Mesendoderm (in vitro differentiated cells): ENCODE data around the gene PFKL.

Experiments
- DNase-seq: peaks from one replicate; pipeline ENCODE4 v3.0.0; 2013
- H2AK5ac ChIP-seq: 2 replicates; pipeline ENCODE4 v1.6.1; 2013; ENCODE audit warnings: low read length, inconsistent platforms
- H2BK120ac ChIP-seq: 2 replicates; pipeline ENCODE4 v1.6.1; 2013; ENCODE audit warnings: low read depth, mild to moderate bottlenecking, low read length, moderate library complexity, mixed read lengths
- H2BK15ac ChIP-seq: replicated peaks from 2 replicates; pipeline ENCODE4 v1.6.1; 2013; ENCODE audit warnings: low read depth, mild to moderate bottlenecking, moderate library complexity
- H2BK5ac ChIP-seq: 2 replicates; pipeline ENCODE4 v1.6.1; 2013; ENCODE audit warnings: low read length, inconsistent platforms
- H3K18ac ChIP-seq: 2 replicates; pipeline ENCODE4 v1.6.1; 2013; ENCODE audit warnings: mild to moderate bottlenecking, low read length, mixed read lengths
- H3K23ac ChIP-seq: one replicate; pipeline ENCODE4 v1.6.1; 2013; ENCODE audit warnings: low read length
- H3K27ac ChIP-seq: 2 replicates; pipeline ENCODE4 v1.5.1; 2013; ENCODE audit warnings: low read depth, mild to moderate bottlenecking, inconsistent platforms, low read length, moderate library complexity
- H3K27me3 ChIP-seq: 2 replicates; pipeline ENCODE4 v1.6.1; 2013; ENCODE audit warnings: low read length, control low read depth, mild to moderate bottlenecking, inconsistent platforms; ENCODE audit not compliant: insufficient read depth, poor library complexity
- H3K36me3 ChIP-seq: 2 replicates; pipeline ENCODE4 v1.6.1; 2013; ENCODE audit warnings: low read length, inconsistent platforms; ENCODE audit not compliant: control insufficient read depth, insufficient read depth
- H3K4ac ChIP-seq: one replicate; pipeline ENCODE4 v1.6.1; 2013; ENCODE audit warnings: low read depth, mild to moderate bottlenecking, low read length, moderate library complexity
- H3K4me1 ChIP-seq: 2 replicates; pipeline ENCODE4 v1.6.1; 2013; ENCODE audit warnings: low read depth, low read length, inconsistent platforms; ENCODE audit not compliant: control insufficient read depth
- H3K4me2 ChIP-seq: 2 replicates; pipeline ENCODE4 v1.6.1; 2013; ENCODE audit warnings: low read length
- H3K4me3 ChIP-seq: 2 replicates; pipeline ENCODE4 v1.5.1; 2013; ENCODE audit warnings: mild to moderate bottlenecking, low read length
- H3K56ac ChIP-seq: one replicate; pipeline ENCODE4 v1.6.1; 2013; ENCODE audit warnings: low read length
- H3K79me1 ChIP-seq: 2 replicates; pipeline ENCODE4 v1.6.1; 2013; ENCODE audit warnings: low read length, inconsistent platforms
- H3K79me2 ChIP-seq: 2 replicates; pipeline ENCODE4 v1.6.1; 2013; ENCODE audit warnings: mild to moderate bottlenecking, low read length; ENCODE audit not compliant: control insufficient read depth, insufficient read depth
- H3K9ac ChIP-seq: 2 replicates; pipeline ENCODE4 v1.6.1; 2013; ENCODE audit warnings: low read length, inconsistent platforms
- H4K5ac ChIP-seq: one replicate; pipeline ENCODE4 v1.6.1; 2013; ENCODE audit warnings: low read length
- H4K8ac ChIP-seq: one replicate; pipeline ENCODE4 v1.6.1; 2013; ENCODE audit warnings: low read depth, mild to moderate bottlenecking, control low read depth, low read length, moderate library complexity
- WGBS: extraction: QIAGEN DNeasy Blood & Tissue Kit; methylation state at CpG from one replicate; pipeline ENCODE4 v1.1.7; 2013; ENCODE audit warnings: low lambda C conversion rate, missing lambda C conversion rate; ENCODE audit not compliant: insufficient coverage; ENCODE audit errors: extremely low coverage; 5-methylcytosine and 5-hydroxymethylcytosine counted together

Gene PFKL

GRCh38 chr21:44291936-44292811 is 7.7 kb upstream of the PFKL start:
- no peak overlapping the region for H3K18ac ChIP-seq
- H3K27me3 ChIP-seq: no peaks in the 10 kb centered on the region
- H3K4me3 ChIP-seq: no peak overlapping the region
- H3K4ac ChIP-seq: no peak overlapping the region
- H2BK15ac ChIP-seq: no peak overlapping the region
- no peak overlapping the region for H3K56ac ChIP-seq
- no peaks in the 10 kb centered on the region for H3K36me3 ChIP-seq
- no peak overlapping the region for H3K27ac ChIP-seq
- DNase-seq: no peak
- no peaks in the 10 kb centered on the region for H3K79me2 ChIP-seq
- H3K79me1 ChIP-seq: no peaks in the 10 kb centered on the region
- H3K9ac ChIP-seq: no peak overlapping the region
- no peak overlapping the region for H3K4me2 ChIP-seq
- no peaks in the 10 kb centered on the region for H3K4me1 ChIP-seq
- H3K23ac ChIP-seq: no peak overlapping the region
- H4K8ac ChIP-seq: no peak overlapping the region
- no peak overlapping the region for H4K5ac ChIP-seq
- no CpG with 5 or more reads among the region's 25 CpGs for WGBS
- no peak overlapping the region for H2AK5ac ChIP-seq
- H2BK120ac ChIP-seq: no peak overlapping the region
- no peak overlapping the region for H2BK5ac ChIP-seq

- H3K79me1 ChIP-seq: no peaks in the 10 kb centered on the region
- H3K27ac ChIP-seq: no peak overlapping the region
- no peak overlapping the region for H2BK120ac ChIP-seq
- WGBS: no CpG with 5 or more reads among the region's 15 CpGs
- no peak overlapping the region for H3K4me3 ChIP-seq
- no peaks in the 10 kb centered on the region for H3K27me3 ChIP-seq
- no peak overlapping the region for H4K5ac ChIP-seq
- H3K79me2 ChIP-seq: no peaks in the 10 kb centered on the region
- no peak overlapping the region for H2AK5ac ChIP-seq
- no peak overlapping the region for H3K4ac ChIP-seq
- no peak overlapping the region for H3K23ac ChIP-seq
- no peak overlapping the region for H4K8ac ChIP-seq
- no peaks in the 10 kb centered on the region for H3K36me3 ChIP-seq
- DNase-seq: no peak
- H3K4me1 ChIP-seq: no peaks in the 10 kb centered on the region
- H3K56ac ChIP-seq: no peak overlapping the region
- no peak overlapping the region for H3K9ac ChIP-seq
- H3K4me2 ChIP-seq: no peak overlapping the region
- H3K18ac ChIP-seq: no peak overlapping the region
- H2BK15ac ChIP-seq: no peak overlapping the region
- H2BK5ac ChIP-seq: no peak overlapping the region
Observed at GRCh38 chr21:44292812-44293195, 7.0 kb upstream of the PFKL start.

- Histone ChIP-seq H3K4ac (no peak overlapping the region), H2BK15ac (no peak overlapping the region), H2AK5ac (no peak overlapping the region), H2BK120ac (no peak overlapping the region), H3K4me3 (no peak overlapping the region), H4K8ac (no peak overlapping the region), H3K79me1 (no peaks in the 10 kb centered on the region), H3K4me1 (no peaks in the 10 kb centered on the region), H3K23ac (no peak overlapping the region), H3K27ac (no peak overlapping the region), H3K27me3 (no peaks in the 10 kb centered on the region), H3K9ac (no peak overlapping the region), H3K79me2 (no peaks in the 10 kb centered on the region), H3K36me3 (no peaks in the 10 kb centered on the region), H3K56ac (no peak overlapping the region), H4K5ac (no peak overlapping the region), H3K4me2 (no peak overlapping the region), H3K18ac (no peak overlapping the region), H2BK5ac (no peak overlapping the region)
- no CpG with 5 or more reads among the region's 33 CpGs for WGBS
- no peak for DNase-seq
Observed at GRCh38 chr21:44293551-44294231, 6.2 kb upstream of the PFKL start.

GRCh38 chr21:44294391-44295162 is 5.3 kb upstream of the PFKL start:
- no peak for DNase-seq
- no peak overlapping the region for H2BK5ac ChIP-seq
- no peaks in the 10 kb centered on the region for H3K36me3 ChIP-seq
- no peaks in the 10 kb centered on the region for H3K79me2 ChIP-seq
- no peak overlapping the region for H3K4me3 ChIP-seq
- no peak overlapping the region for H3K4ac ChIP-seq
- H3K27ac ChIP-seq: no peak overlapping the region
- peaks cover 3% of the 10 kb centered on the region for H3K4me1 ChIP-seq
- H2AK5ac ChIP-seq: no peak overlapping the region
- H4K8ac ChIP-seq: no peak overlapping the region
- no peak overlapping the region for H2BK120ac ChIP-seq
- no CpG with 5 or more reads among the region's 26 CpGs for WGBS
- no peak overlapping the region for H2BK15ac ChIP-seq
- no peak overlapping the region for H3K18ac ChIP-seq
- no peak overlapping the region for H4K5ac ChIP-seq
- no peaks in the 10 kb centered on the region for H3K27me3 ChIP-seq
- H3K23ac ChIP-seq: no peak overlapping the region
- no peak overlapping the region for H3K9ac ChIP-seq
- no peaks in the 10 kb centered on the region for H3K79me1 ChIP-seq
- H3K4me2 ChIP-seq: no peak overlapping the region
- H3K56ac ChIP-seq: no peak overlapping the region

GRCh38 chr21:44295163-44295573 is 4.7 kb upstream of the PFKL start:
- no CpG with 5 or more reads among the region's 14 CpGs for WGBS
- no peak overlapping the region for H4K8ac ChIP-seq
- DNase-seq: no peak

More at GRCh38 chr21:44295163-44295573, 4.7 kb upstream of the PFKL start:
- H2BK5ac ChIP-seq: no peak overlapping the region
- no peak overlapping the region for H3K18ac ChIP-seq
- no peak overlapping the region for H2BK120ac ChIP-seq
- no peaks in the 10 kb centered on the region for H3K36me3 ChIP-seq
- no peaks in the 10 kb centered on the region for H3K27me3 ChIP-seq
- H3K27ac ChIP-seq: no peak overlapping the region
- H3K9ac ChIP-seq: no peak overlapping the region
- H2BK15ac ChIP-seq: no peak overlapping the region
- H3K79me1 ChIP-seq: no peaks in the 10 kb centered on the region
- no peak overlapping the region for H3K56ac ChIP-seq
- H4K5ac ChIP-seq: no peak overlapping the region
- peaks cover 3% of the 10 kb centered on the region for H3K4me1 ChIP-seq
- H3K23ac ChIP-seq: no peak overlapping the region
- no peaks in the 10 kb centered on the region for H3K79me2 ChIP-seq
- H2AK5ac ChIP-seq: no peak overlapping the region
- no peak overlapping the region for H3K4me3 ChIP-seq
- no peak overlapping the region for H3K4me2 ChIP-seq
- no peak overlapping the region for H3K4ac ChIP-seq
